Effector memory CD8-positive, alpha-beta T cell (primary cell): ENCODE data around the gene CIAO2B.

ENCODE experiments used
- ATAC-seq: fragments of 150-1000 bp; cut with Tn5 transposase; replicated peaks from 2 replicates; pipeline ENCODE4 v1.10.0; 2021; ENCODE audit warnings: mild to moderate bottlenecking, moderate library complexity
- DNase-seq, 3 experiments: peaks; one replicate each; pipeline ENCODE4 v3.0.0; 2021
- H3K27ac Mint-ChIP-seq, 2 donors: one replicate each; pipeline ENCODE4 v1.8.0; 2022; ENCODE audit warnings: mild to moderate bottlenecking in 2 of 2, mixed read lengths in 2 of 2, moderate library complexity in 2 of 2
- H3K27me3 Mint-ChIP-seq, 2 donors: one replicate each; pipeline ENCODE4 v1.8.0; 2022; ENCODE audit warnings: mixed read lengths in 2 of 2
- H3K36me3 Mint-ChIP-seq: one replicate; pipeline ENCODE4 v1.8.0; 2022; ENCODE audit warnings: mild to moderate bottlenecking, moderate library complexity, mixed read lengths; ENCODE audit not compliant: insufficient read depth
- H3K4me1 Mint-ChIP-seq, 2 donors: one replicate each; pipeline ENCODE4 v1.8.0; 2022; ENCODE audit warnings: low read depth in 2 of 2, mixed read lengths in 2 of 2
- H3K4me3 Mint-ChIP-seq, 2 donors: one replicate each; pipeline ENCODE4 v1.8.0; 2022; ENCODE audit warnings: mild to moderate bottlenecking in 2 of 2, mixed read lengths in 2 of 2, moderate library complexity in 2 of 2
- H3K9me3 Mint-ChIP-seq, 2 donors: one replicate each; pipeline ENCODE4 v1.8.0; 2022; ENCODE audit warnings: mixed read lengths in 2 of 2

The CIAO2B gene

GRCh38 chr16:66886321-66886720 lies 47.9 kb downstream of the CIAO2B start:
- Mint-ChIP-seq H3K27ac (no peak overlapping the region), H3K27me3 (no peaks in the 10 kb centered on the region), H3K4me1 (peaks cover 13 to 19% of the 10 kb centered on the region in 2 donors), H3K4me3 (no peak overlapping the region), H3K9me3 (no peaks in the 10 kb centered on the region), H3K36me3 (peaks cover 57% of the 10 kb centered on the region)
- DNase-seq (no peak), ATAC-seq (no peak)

- no peak overlapping the region for H3K4me3 Mint-ChIP-seq
Observed at GRCh38 chr16:66885491-66885890, 48.7 kb downstream of the CIAO2B start.

GRCh38 chr16:66882702-66883101 lies 51.5 kb downstream of the CIAO2B start:
- H3K36me3 Mint-ChIP-seq: peaks cover 39% of the 10 kb centered on the region
- ATAC-seq (no peak), DNase-seq (no peak)
- no peak overlapping the region for H3K4me3 Mint-ChIP-seq
- H3K27ac Mint-ChIP-seq: no peak overlapping the region
- H3K27me3 Mint-ChIP-seq: no peaks in the 10 kb centered on the region
- peaks cover 31 to 34% of the 10 kb centered on the region in 2 donors for H3K4me1 Mint-ChIP-seq
- no peaks in the 10 kb centered on the region for H3K9me3 Mint-ChIP-seq

More at GRCh38 chr16:66885491-66885890, 48.7 kb downstream of the CIAO2B start:
- H3K27me3 Mint-ChIP-seq: no peaks in the 10 kb centered on the region
- H3K4me1 Mint-ChIP-seq: peaks cover 13 to 19% of the 10 kb centered on the region in 2 donors
- ATAC-seq (no peak), DNase-seq (no peak)
- no peaks in the 10 kb centered on the region for H3K9me3 Mint-ChIP-seq
- no peak overlapping the region for H3K27ac Mint-ChIP-seq
- H3K36me3 Mint-ChIP-seq: peaks cover 54% of the 10 kb centered on the region
